Memory B cell (primary cell): ENCODE data around the gene GMPPA.

Source experiments
- ATAC-seq: fragments of 150-1000 bp; cut with Tn5 transposase; 2 replicates; pipeline ENCODE4 v1.10.0; 2021; ENCODE audit warnings: low read depth, mild to moderate bottlenecking, moderate library complexity
- DNase-seq, 2 donors: peaks; one replicate each; pipeline ENCODE4 v3.0.0; 2022; ENCODE audit warnings: low spot score in 2 of 2
- H3K27ac Mint-ChIP-seq: one replicate; pipeline ENCODE4 v1.8.0; 2022; ENCODE audit warnings: mild to moderate bottlenecking, moderate library complexity, mixed read lengths
- H3K27me3 Mint-ChIP-seq: one replicate; pipeline ENCODE4 v1.8.0; 2022; ENCODE audit warnings: mixed read lengths
- H3K36me3 Mint-ChIP-seq: one replicate; pipeline ENCODE4 v1.8.0; 2022; ENCODE audit warnings: mild to moderate bottlenecking, mixed read lengths
- H3K4me1 Mint-ChIP-seq: one replicate; pipeline ENCODE4 v1.8.0; 2022; ENCODE audit warnings: mixed read lengths
- H3K4me3 Mint-ChIP-seq: one replicate; pipeline ENCODE4 v1.8.0; 2022; ENCODE audit warnings: mild to moderate bottlenecking, moderate library complexity, mixed read lengths
- H3K9me3 Mint-ChIP-seq: one replicate; pipeline ENCODE4 v1.8.0; 2022; ENCODE audit warnings: mixed read lengths

GMPPA gene

DNA sequence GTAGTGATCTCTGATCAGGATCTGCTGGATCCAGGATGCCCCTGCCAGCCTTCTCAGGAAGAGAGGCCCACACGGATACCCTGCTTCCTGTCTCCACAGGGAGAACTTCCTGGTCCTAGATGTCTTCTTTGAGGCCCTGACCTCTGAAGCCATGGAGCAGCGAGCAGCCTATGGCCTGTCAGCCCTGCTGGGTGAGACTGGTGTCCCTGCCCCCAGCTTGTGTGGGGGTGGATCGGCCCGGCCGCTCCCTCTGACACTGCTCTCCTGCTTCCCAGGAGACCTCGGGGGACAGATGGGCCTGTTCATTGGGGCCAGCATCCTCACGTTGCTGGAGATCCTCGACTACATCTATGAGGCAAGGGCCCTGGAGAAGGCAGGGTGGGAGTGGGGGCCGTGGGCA, 38.3 kb downstream of the GMPPA start:
- H3K27me3 Mint-ChIP-seq, result peaks cover 32% of the 10 kb centered on the region
- no peak overlapping the region for H3K4me3 Mint-ChIP-seq
- DNase-seq (no peak), ATAC-seq (no peak)
- no peak overlapping the region for H3K27ac Mint-ChIP-seq
- H3K4me1 Mint-ChIP-seq, result peaks cover 4% of the 10 kb centered on the region
- H3K36me3 Mint-ChIP-seq, result no peaks in the 10 kb centered on the region
- no peaks in the 10 kb centered on the region for H3K9me3 Mint-ChIP-seq

DNA sequence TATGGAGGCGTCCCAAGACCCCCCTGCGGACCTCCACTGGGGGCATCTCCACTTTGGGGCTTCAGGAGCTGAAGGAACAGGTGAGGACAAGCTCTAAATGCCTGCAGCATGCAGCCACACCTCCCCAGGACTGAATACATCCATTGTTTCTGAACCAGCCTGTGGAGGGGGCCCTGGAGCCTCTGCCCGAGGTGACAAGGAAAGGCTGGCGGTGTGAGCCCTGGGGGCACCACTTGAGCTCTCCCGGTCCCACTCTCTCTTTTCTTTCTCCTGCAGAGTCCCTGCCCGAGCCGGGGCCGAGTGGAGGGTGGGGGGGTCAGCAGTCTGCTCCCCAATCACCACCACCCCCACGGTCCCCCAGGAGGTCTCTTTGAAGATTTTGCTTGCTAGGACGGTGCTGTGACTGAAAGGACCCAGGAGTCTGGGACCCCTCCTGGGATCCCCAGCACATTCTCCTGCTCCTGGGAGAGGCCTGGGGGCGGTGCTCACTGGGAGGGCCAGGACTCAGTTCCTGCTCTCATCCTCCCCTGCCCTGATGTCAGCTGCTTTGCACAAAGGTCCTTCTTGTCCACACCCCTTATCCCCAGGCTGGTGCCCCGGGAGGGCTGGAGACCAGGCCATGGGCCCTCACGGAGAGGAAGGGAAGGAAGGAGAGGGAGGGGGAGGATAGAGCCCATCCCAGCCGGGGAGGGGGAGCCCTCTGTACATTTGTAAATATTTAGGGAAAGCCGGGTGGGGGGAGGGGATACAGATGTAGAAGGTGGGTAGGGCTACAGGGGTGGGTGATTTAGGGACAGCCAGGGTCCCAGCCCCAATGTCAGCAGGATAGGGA, 39.2 kb downstream of the GMPPA start:
- no peak for DNase-seq
- Mint-ChIP-seq H3K4me3 (no peak overlapping the region), H3K27ac (no peak overlapping the region), H3K9me3 (no peaks in the 10 kb centered on the region), H3K27me3 (peaks cover 26% of the 10 kb centered on the region), H3K4me1 (peaks cover 8% of the 10 kb centered on the region), H3K36me3 (no peaks in the 10 kb centered on the region)
- no peak for ATAC-seq

DNA sequence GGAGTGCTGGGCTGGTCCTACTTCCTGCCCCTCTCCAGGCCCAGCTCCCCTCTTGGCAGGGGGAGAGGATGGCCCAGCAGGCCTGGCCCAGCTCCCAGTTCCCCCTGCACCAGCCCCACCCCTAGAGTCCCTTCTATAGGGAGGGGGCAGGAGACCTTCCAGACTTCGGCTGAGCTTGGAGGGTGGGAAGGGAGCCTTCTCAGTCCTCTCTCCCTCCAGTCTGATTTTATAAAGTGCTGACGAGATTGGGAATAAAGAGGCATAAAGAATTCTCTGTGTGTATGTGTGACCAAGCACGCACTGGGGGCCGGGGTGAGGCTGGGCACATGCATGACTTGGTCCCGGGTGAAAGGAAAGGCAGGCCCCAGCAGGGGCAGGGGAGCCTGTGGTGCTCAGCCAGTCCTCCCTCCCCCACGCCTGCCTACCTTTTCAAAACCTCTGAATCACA, 39.8 kb downstream of the GMPPA start:
- H3K27ac Mint-ChIP-seq, result no peak overlapping the region
- peaks cover 23% of the 10 kb centered on the region for H3K27me3 Mint-ChIP-seq
- H3K4me1 Mint-ChIP-seq, result peaks cover 8% of the 10 kb centered on the region
- H3K36me3 Mint-ChIP-seq, result no peaks in the 10 kb centered on the region
- DNase-seq (no peak), ATAC-seq (no peak)
- H3K9me3 Mint-ChIP-seq, result no peaks in the 10 kb centered on the region
- H3K4me3 Mint-ChIP-seq, result no peak overlapping the region

DNA sequence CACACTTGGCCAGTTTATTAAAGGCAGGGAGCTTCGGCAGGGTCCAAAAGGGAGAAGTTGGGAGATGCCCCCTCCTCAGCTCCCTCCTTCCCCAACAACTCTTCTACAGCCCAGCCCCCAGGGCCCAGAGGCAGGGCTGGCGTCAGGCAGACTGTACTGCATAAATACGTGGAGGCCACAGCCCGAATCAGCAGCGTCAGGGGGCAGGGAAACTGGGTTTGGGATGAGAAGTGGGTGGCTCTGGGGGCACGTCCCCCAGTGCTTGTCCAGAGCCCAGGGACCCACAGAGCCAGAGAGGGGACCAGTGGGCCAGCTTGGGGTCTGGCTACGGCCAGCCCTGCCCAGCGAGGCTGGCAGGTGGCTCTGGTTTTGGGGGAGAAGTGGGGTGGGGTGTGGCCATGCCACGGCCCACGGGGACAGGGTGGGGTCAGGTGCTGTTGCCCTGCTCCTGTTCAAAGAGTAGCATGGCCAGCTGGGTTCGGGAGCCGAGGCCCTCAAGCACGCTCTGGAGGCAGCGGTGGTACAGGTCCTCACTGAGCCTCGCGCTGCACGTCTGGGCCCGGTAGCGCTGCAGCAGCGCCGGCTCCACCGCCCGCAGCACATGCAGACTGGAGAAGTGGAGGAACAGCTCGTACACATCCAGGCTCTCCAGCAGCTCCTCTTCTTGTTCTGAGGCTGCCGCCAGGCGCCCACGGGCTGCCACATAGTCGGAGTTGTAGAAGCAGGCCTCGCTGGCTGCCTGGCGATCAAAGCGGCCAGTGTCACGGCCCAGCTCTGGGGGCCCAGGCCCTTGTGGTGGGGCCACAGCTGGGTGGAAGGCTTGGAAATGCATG, 40.5 kb downstream of the GMPPA start:
- Mint-ChIP-seq H3K27me3 (peaks cover 21% of the 10 kb centered on the region), H3K4me1 (peaks cover 8% of the 10 kb centered on the region), H3K27ac (no peak overlapping the region), H3K9me3 (no peaks in the 10 kb centered on the region), H3K4me3 (no peak overlapping the region), H3K36me3 (no peaks in the 10 kb centered on the region)
- no peak for ATAC-seq
- no peak for DNase-seq

DNA sequence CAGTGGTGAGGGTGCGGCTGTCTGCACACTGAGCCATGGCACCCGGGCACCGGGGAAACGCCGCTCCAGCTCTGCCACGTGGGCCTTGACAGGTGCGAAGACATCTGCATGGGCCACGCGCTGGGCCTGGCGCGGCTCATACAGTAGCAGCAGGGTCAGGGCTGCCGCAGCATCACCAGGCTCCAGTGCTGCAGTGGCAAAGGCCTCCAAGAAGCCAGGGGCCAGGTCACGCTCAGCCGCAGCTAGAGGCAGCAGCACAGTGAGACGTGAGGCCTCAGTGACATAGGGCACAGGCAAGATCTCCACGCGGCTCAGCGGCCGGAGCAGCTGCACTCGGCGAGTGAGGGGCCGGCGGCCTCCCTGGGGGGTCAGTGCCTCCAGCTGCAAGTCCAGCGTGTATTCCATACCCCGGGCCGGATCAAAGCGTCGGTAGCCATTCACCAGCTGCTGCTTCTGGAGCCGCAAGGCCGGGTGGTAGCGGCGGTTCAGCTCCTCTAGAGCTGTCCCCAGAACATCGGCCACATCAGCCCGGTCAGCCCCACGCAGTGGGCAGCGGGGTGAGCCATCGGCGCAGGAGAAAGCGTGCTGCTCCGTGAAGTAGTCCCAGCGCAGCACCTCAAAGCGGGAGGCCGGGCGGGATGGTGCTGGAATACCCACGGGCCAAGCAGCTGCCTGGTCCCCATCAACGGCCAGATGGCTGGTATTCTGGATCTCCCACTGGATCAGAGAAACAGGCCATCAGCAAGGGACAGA, 41.4 kb downstream of the GMPPA start:
- no peak for ATAC-seq
- H3K4me1 Mint-ChIP-seq, result peaks cover 11% of the 10 kb centered on the region
- H3K36me3 Mint-ChIP-seq, result no peaks in the 10 kb centered on the region
- no peak overlapping the region for H3K27ac Mint-ChIP-seq
- H3K27me3 Mint-ChIP-seq, result peaks cover 29% of the 10 kb centered on the region
- no peak for DNase-seq
- no peaks in the 10 kb centered on the region for H3K9me3 Mint-ChIP-seq
- no peak overlapping the region for H3K4me3 Mint-ChIP-seq

DNA sequence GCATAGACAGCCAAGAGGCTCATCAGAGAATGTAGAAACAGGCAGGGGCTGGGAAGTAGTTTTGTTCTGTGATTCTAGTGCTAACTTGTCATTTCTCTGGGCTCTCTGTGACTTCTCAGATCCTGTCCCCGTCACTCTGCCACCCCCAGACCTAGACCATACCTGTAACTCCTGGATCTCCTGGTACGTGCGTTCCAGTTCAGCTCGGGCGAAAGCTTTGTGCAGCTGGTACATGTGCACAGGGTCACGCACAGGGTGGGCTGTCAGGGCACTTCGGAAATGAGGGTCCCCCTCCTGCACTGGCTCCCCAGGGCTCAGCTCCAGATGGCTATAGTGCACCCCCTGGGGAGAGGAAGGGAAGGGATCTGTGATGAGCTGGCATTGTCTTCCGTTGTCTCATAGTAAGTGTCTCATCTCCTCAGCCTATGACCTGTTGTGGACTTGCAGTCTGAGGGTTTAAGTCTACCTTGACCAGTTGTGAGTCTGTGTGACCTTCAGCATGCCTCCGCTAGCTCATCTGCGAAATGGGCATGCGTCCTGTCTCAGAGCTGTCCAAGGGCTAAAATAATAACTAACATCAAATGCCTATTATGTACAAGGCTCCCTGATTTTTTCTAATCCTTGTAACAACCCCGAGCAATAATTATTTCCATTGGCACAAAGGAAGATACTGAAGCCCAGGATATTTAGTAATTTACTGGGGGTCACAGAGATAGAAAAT, 42.3 kb downstream of the GMPPA start:
- Mint-ChIP-seq H3K9me3 (no peaks in the 10 kb centered on the region), H3K4me1 (peaks cover 9% of the 10 kb centered on the region), H3K36me3 (no peaks in the 10 kb centered on the region), H3K4me3 (peak overlapping the region; percentile 15), H3K27ac (no peak overlapping the region), H3K27me3 (peaks cover 28% of the 10 kb centered on the region)
- no peak for ATAC-seq
- no peak for DNase-seq

DNA sequence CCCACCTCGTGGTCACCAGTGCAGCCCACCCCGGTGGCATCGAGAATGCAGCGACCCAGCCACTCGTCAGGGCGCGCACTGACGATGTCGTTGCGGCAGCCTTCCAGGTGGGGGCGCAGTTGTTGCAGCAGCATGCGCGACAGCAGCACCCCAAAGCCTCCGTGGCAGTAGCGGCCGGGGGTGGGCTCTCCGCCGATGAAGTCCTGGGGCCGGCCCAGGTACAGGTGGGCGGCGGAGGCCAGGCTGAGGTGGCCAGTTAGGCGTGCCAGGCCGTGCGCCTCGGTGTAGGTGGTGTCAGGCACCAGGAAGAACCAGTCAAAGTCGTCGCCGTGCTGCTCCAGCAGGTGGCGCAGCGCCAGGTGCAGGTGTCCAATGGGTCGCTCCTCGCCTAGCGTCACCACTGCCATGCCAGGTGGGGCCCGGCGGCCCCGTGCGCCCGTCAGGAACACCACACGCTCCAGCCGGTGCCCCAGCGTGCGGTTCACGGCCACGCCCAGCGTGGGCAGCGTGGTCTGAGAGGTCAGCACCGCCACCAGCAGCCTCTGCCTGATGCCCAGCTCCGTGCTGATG, 43.0 kb downstream of the GMPPA start:
- Mint-ChIP-seq H3K27me3 (peaks cover 29% of the 10 kb centered on the region), H3K4me3 (peak overlapping the region; percentile 35), H3K4me1 (peaks cover 9% of the 10 kb centered on the region), H3K36me3 (no peaks in the 10 kb centered on the region), H3K27ac (no peak overlapping the region), H3K9me3 (no peaks in the 10 kb centered on the region)
- peak; percentile 90 to 93 for DNase-seq
- peak; percentile 68 for ATAC-seq

DNA sequence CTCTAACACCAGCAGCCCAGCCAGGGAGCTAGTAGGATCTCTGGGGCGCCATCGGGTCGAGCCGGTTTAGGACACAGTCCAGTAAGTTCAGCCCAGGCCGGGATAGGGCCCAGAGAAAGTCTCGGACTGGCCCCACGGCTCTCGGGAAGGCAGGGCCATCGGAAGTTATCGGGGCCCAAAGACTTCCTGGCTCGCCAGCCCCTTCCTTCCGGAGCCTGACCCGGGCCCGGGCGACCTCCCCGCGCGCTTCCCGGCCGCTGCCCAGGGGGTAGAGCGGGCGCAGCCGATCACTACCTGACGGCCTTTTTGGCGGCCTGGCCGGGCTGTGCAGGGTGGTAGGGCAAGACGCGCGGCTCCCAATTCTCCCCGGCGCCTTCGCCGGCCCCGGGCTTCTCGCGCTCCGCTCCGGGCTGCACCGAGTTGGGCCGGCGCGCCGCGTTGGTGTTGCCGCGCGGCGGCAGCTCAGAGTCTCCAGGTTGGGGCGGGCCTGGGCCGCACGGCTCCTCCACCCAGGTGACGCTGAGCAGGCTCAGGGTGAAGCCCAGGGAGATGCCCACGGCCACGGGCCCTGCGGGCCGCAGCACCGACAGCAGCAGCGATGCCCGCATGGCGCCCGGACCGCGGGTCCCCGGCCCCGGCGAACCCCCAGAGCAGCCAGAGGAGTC, 44.4 kb downstream of the GMPPA start:
- H3K9me3 Mint-ChIP-seq, result no peaks in the 10 kb centered on the region
- H3K27me3 Mint-ChIP-seq, result peaks cover 34% of the 10 kb centered on the region
- ATAC-seq (peak; percentile 43), DNase-seq (peak in 1 of 2 donors; percentile 72)
- H3K4me3 Mint-ChIP-seq, result peak overlapping the region; percentile 73
- peaks cover 9% of the 10 kb centered on the region for H3K4me1 Mint-ChIP-seq
- no peaks in the 10 kb centered on the region for H3K36me3 Mint-ChIP-seq
- H3K27ac Mint-ChIP-seq, result no peak overlapping the region

DNA sequence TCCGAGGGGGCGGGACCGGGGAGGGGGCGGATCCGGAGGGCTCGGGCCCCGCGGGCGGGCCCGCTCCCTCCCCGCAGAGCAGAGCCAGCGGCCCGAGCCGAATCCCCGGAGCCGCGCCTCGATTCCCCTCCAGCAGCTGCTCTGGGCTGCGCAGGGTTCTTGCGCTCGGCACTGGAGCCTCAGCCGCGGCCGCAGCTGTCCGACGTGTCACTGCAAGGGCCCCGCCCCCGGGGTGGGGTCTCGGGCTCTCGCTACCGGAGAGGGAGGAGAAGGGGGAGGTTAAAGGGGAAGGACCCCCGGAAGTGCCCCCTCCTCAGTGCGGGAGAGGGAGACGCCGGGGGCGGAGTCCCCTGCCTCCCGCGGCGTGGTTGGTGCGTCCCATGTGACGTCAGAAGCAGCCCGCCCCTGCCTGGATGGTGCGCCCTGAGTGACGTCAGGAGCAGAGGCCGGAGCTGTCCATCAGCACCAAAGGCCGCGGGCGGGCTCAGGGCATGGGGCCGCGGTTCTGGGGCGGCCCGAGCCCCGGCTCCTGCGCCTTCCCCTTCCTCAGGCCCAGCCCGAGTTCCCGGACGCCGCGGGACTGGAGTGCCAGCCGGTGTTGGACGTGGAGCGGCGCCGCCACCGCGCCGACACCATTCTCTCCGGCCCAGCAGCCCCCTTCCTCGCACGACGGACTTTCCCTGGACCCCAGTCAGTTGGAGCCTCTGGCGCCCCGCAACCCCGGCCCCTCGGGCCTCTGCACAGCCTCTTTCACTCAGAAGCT, 45.1 kb downstream of the GMPPA start, which contains the start of the genes CHPF and TMEM198:
Gene CHPF, minus strand, starts transcription at position 214 of the 763 bp plus-strand sequence. CDS start 271 bp downstream, outside the sequence.
Gene TMEM198, plus strand, starts transcription at position 433 of the 763 bp plus-strand sequence. CDS start 700 bp downstream, outside the sequence.
- no peak within 1 kb of the TSS for H3K27ac Mint-ChIP-seq
- peak; percentile 76 to 82 for DNase-seq
- ATAC-seq, result peak; percentile 72
- H3K4me3 Mint-ChIP-seq, result peak within 1 kb of the TSS; percentile 81
- H3K4me1 Mint-ChIP-seq, result peaks cover 9% of the 10 kb centered on the region
- H3K9me3 Mint-ChIP-seq, result no peaks in the 10 kb centered on the region
- no peaks in the 10 kb centered on the region for H3K36me3 Mint-ChIP-seq
- H3K27me3 Mint-ChIP-seq, result peaks cover 37% of the 10 kb centered on the region

DNA sequence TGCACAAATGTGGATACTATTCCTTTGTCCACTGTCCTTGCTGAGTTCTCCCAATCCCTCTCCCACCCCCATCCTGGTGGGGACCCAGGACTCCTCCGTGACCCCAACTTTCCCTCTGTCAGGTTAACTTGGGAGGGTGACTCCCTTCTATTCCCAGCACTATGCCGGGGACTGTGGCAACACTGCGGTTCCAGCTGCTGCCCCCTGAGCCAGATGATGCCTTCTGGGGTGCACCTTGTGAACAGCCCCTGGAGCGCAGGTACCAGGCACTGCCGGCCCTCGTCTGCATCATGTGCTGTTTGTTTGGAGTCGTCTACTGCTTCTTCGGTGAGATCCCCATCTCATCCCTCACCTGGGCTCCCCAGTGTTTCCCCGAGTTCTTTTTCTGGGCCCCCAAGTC, 45.9 kb downstream of the GMPPA start:
- Mint-ChIP-seq H3K4me3 (peak overlapping the region; percentile 81), H3K27ac (no peak overlapping the region), H3K4me1 (peaks cover 9% of the 10 kb centered on the region), H3K27me3 (peaks cover 39% of the 10 kb centered on the region), H3K36me3 (no peaks in the 10 kb centered on the region), H3K9me3 (no peaks in the 10 kb centered on the region)
- no peak for ATAC-seq
- DNase-seq, result no peak

DNA sequence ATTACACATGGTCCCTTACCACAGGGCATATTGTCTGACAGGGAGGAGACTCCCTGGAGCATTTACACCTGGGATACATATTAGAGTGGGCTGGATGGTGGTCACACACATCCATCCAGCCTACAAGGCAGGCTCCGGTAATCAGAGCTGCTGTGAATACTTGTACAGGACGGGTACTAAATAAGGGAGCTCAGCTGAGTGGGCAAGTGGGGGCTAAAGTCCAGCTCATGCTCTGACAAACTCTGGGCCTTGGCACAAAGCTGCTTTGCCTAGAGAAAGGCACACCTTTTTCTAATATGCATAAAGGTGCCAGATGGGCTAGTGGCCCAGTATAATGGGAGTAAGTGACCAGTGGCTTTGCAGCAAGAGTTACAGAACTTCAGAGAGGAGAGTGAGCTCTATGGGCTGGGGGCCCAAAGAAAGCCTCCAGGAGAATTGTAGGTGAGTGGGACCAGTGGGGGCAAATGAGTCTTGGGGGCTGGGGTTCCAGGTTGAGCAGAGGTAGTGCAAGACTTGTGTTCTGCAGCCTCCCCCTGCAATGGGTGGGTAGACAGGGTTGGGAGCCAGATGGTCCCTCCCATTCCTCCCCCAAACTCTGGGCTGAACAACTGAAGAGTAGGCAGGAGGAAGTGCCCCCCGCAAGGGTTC, 46.7 kb downstream of the GMPPA start:
- peaks cover 38% of the 10 kb centered on the region for H3K27me3 Mint-ChIP-seq
- H3K27ac Mint-ChIP-seq, result no peak overlapping the region
- H3K9me3 Mint-ChIP-seq, result no peaks in the 10 kb centered on the region
- no peak overlapping the region for H3K4me3 Mint-ChIP-seq
- H3K4me1 Mint-ChIP-seq, result peaks cover 9% of the 10 kb centered on the region
- DNase-seq, result no peak
- no peak for ATAC-seq
- no peaks in the 10 kb centered on the region for H3K36me3 Mint-ChIP-seq

DNA sequence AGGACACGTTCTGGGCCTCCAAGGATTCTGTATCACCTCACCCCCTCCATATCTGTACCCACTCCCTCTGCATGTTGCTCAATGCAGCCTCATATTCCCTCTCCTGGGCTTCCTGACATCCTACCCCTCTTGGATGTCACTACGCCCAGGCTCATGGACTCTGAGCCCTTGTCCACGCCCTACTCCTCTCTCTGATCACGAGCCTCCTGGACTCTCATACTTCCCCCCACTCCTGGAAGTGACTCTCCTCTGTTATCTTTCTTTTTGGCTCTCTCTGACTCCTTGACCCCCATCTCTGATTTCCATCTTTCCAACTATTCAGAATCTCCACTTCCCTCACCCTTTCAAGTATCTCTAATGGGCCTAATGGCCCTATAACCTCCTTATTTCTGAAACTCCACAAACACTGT, 47.3 kb downstream of the GMPPA start:
- Mint-ChIP-seq H3K9me3 (no peaks in the 10 kb centered on the region), H3K27me3 (peaks cover 40% of the 10 kb centered on the region)

More for the DNA sequence above, 47.3 kb downstream of the GMPPA start:
- DNase-seq, result no peak
- ATAC-seq, result no peak
- no peak overlapping the region for H3K4me3 Mint-ChIP-seq
- peaks cover 11% of the 10 kb centered on the region for H3K4me1 Mint-ChIP-seq
- no peaks in the 10 kb centered on the region for H3K36me3 Mint-ChIP-seq
- H3K27ac Mint-ChIP-seq, result no peak overlapping the region
